ENCODE measurements around the gene TFF2. TPM values are rescaled to one million over a fixed set of nuclear protein-coding genes. Genes with fewer than 3 reads are reported as not detected.

The TFF2 gene
- total RNA-seq, 6 experiments from 2014 or later = not detected

DNA sequence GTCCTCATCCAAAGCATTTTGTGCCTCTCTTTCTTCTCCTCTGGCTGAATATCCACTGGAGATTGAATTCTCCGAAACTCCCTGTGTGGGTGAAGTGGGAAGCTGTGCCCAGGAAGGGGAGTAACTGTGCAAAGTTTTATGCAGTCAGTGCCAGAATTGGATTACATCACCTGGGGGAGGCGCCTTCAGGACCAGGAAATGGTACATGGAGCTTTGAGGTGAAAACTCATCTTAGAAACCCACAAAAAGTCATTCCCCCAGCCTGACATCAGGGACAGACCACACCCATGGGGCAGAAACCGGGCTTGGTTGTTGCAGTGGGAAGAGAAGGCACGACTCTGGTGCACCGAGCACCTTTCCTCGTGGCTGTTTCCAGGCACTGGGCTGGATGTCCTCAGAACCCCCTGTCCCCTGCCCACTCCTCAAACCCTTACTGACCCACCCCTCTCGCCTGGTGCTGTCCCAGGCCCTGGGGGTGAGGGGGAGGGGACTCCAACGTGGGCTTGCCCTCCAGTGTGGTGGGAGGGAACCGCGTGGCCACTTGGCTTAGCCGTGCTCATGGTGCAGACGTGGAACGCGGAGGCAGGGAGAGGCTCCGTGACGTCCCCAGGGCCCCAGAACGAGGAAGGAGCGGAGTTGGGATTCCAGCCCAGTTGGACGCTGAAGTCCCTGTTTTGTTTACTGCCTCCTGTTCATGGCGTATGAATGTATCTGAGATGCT is 51.3 kb downstream of the TFF2 start:
- TF ChIP-seq, protein P1, sequence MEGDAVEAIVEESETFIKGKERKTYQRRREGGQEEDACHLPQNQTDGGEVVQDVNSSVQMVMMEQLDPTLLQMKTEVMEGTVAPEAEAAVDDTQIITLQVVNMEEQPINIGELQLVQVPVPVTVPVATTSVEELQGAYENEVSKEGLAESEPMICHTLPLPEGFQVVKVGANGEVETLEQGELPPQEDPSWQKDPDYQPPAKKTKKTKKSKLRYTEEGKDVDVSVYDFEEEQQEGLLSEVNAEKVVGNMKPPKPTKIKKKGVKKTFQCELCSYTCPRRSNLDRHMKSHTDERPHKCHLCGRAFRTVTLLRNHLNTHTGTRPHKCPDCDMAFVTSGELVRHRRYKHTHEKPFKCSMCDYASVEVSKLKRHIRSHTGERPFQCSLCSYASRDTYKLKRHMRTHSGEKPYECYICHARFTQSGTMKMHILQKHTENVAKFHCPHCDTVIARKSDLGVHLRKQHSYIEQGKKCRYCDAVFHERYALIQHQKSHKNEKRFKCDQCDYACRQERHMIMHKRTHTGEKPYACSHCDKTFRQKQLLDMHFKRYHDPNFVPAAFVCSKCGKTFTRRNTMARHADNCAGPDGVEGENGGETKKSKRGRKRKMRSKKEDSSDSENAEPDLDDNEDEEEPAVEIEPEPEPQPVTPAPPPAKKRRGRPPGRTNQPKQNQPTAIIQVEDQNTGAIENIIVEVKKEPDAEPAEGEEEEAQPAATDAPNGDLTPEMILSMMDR (IDR thresholded peaks at IDR 0.05) = no peak
- no peak overlapping the region for H3K27ac Mint-ChIP-seq
- H3K9me3 Mint-ChIP-seq = peaks cover 44% of the 10 kb centered on the region
- no peak for DNase-seq
- H3K27me3 Mint-ChIP-seq (ENCODE audit: insufficient read depth) = peaks cover 7% of the 10 kb centered on the region
- H3K4me1 Mint-ChIP-seq (ENCODE audit: low read depth) = no peaks in the 10 kb centered on the region
- H3K36me3 Mint-ChIP-seq (ENCODE audit: low read depth) = peaks cover 15% of the 10 kb centered on the region
- H3K4me3 Mint-ChIP-seq = no peak overlapping the region

DNA sequence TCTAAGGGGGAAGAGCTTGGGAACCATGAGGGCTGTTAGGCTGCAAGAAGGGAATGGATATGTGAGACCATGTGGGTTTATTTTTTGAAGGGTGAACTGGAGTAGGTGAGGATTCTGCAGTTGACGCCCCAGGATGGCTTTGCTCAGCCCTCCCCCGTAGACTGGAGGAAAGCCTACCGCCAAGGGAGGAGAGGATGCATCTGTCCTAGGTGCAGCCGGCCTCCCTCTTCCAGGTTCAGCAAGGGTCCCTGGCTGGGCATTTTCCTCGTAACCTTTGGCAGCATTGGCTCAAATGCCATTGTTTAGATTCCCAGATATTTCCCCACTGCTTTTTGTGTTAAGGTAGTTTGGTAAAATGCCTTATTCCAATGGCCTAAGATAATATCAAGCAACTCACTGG is 52.1 kb downstream of the TFF2 start:
- DNase-seq = no peak
- Mint-ChIP-seq H3K27me3 (ENCODE audit: insufficient read depth) (peaks cover 7% of the 10 kb centered on the region), H3K36me3 (ENCODE audit: low read depth) (peaks cover 15% of the 10 kb centered on the region), H3K4me1 (ENCODE audit: low read depth) (no peaks in the 10 kb centered on the region), H3K27ac (no peak overlapping the region), H3K4me3 (no peak overlapping the region), H3K9me3 (peaks cover 42% of the 10 kb centered on the region)
- TF ChIP-seq, protein P1 (IDR thresholded peaks at IDR 0.05) = no peak

DNA sequence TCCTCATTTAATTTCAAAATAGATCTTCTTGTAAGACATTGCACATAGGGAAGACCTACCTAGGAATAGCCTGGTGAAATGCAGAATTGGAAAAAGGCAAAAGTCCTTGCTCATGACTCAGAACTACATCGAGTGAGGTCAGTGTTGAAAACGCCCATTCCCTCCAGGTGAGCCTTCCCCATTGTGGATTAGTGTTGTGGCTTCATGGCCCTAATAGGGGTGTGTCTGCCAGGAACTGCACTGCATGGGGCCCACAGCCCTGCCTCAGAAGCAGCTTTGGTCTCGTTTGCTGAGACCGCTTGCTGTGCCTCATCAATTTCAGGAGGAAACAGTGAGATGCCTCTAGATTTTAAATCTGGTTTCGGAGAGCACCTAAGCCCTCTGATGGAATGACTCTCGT is 52.6 kb downstream of the TFF2 start:
- H3K27ac Mint-ChIP-seq = no peak overlapping the region
- TF ChIP-seq, protein P1 (IDR thresholded peaks at IDR 0.05) = no peak
- peaks cover 15% of the 10 kb centered on the region for H3K36me3 Mint-ChIP-seq (ENCODE audit: low read depth)
- no peak overlapping the region for H3K4me3 Mint-ChIP-seq
- no peaks in the 10 kb centered on the region for H3K4me1 Mint-ChIP-seq (ENCODE audit: low read depth)
- peaks cover 38% of the 10 kb centered on the region for H3K9me3 Mint-ChIP-seq
- no peak for DNase-seq
- peaks cover 7% of the 10 kb centered on the region for H3K27me3 Mint-ChIP-seq (ENCODE audit: insufficient read depth)

DNA sequence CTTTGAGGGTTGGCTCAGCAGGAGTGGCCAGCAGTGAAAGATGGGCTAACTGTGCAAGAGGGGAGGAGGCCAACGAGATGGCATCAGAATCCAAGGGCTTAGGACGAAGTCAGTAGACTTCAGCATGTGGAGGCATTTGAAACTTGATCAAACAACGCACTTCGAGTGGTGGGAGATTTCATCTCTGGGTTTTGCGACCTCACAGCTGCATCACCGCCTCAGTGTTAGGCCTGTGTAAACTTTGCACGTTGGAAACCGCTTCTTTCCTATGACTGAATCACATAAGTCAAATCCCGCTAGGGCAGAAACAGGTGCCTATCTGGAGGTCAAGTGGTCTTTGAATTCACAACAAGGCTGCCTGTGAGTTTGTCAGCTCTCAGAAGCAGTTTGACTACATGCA is 53.4 kb downstream of the TFF2 start:
- Mint-ChIP-seq H3K4me3 (no peak overlapping the region), H3K27me3 (ENCODE audit: insufficient read depth) (peaks cover 7% of the 10 kb centered on the region; the same call in 1 of the 2 replicates), H3K4me1 (ENCODE audit: low read depth) (no peaks in the 10 kb centered on the region), H3K27ac (no peak overlapping the region), H3K9me3 (peaks cover 30% of the 10 kb centered on the region), H3K36me3 (ENCODE audit: low read depth) (peaks cover 15% of the 10 kb centered on the region)
- DNase-seq = no peak
- TF ChIP-seq, protein P1 (IDR thresholded peaks at IDR 0.05) = no peak

DNA sequence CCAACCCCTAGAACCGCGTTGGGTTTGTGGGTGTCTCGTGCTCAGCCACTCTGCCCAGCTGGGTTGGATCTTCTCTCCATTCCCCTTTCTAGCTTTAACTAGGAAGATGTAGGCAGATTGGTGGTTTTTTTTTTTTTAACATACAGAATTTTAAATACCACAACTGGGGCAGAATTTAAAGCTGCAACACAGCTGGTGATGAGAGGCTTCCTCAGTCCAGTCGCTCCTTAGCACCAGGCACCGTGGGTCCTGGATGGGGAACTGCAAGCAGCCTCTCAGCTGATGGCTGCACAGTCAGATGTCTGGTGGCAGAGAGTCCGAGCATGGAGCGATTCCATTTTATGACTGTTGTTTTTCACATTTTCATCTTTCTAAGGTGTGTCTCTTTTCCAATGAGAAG is 54.3 kb downstream of the TFF2 start:
- peaks cover 6% of the 10 kb centered on the region; the same call in 1 of the 2 replicates for H3K27me3 Mint-ChIP-seq (ENCODE audit: insufficient read depth)
- peaks cover 30% of the 10 kb centered on the region for H3K9me3 Mint-ChIP-seq
- no peaks in the 10 kb centered on the region for H3K4me1 Mint-ChIP-seq (ENCODE audit: low read depth)
- H3K27ac Mint-ChIP-seq = no peak overlapping the region
- peaks cover 15% of the 10 kb centered on the region for H3K36me3 Mint-ChIP-seq (ENCODE audit: low read depth)
- TF ChIP-seq, protein P1 (IDR thresholded peaks at IDR 0.05) = no peak
- no peak overlapping the region for H3K4me3 Mint-ChIP-seq
- DNase-seq = no peak

Other genes starting within 250 kb of the TFF2 start
- not detected for gene ABCG1, start 131.9 kb downstream of the TFF2 start, total RNA-seq (2021; fragmentation: NEBNext Ultra II Directional; extraction: Animal tissue kit (Norgen Biotek cat#: 25700))
- not detected for gene TFF3, start 35.6 kb downstream of the TFF2 start, total RNA-seq (2021; fragmentation: NEBNext Ultra II Directional; extraction: Animal tissue kit (Norgen Biotek cat#: 25700))
- not detected for gene TFF1, start 15.5 kb upstream of the TFF2 start, total RNA-seq (2021; fragmentation: NEBNext Ultra II Directional; extraction: Animal tissue kit (Norgen Biotek cat#: 25700))
- not detected for gene TMPRSS3, start 45.1 kb upstream of the TFF2 start, total RNA-seq (2021; fragmentation: NEBNext Ultra II Directional; extraction: Animal tissue kit (Norgen Biotek cat#: 25700))
- not detected for gene UBASH3A, start 52.9 kb upstream of the TFF2 start, total RNA-seq (2021; fragmentation: NEBNext Ultra II Directional; extraction: Animal tissue kit (Norgen Biotek cat#: 25700))
- gene RSPH1, start 145.2 kb upstream of the TFF2 start, total RNA-seq (2021; fragmentation: NEBNext Ultra II Directional; extraction: Animal tissue kit (Norgen Biotek cat#: 25700)) = not detected
- gene SLC37A1, start 162.9 kb upstream of the TFF2 start, total RNA-seq (2021; fragmentation: NEBNext Ultra II Directional; extraction: Animal tissue kit (Norgen Biotek cat#: 25700)) = not detected

Measured in HFFc6 (cell line).